Activated naive CD4-positive, alpha-beta T cell treated with anti-CD3 and anti-CD28 coated beads, Interleukin-2, amount 50 U/mL, for 24 hours (primary cell): Measurements from ENCODE around the gene DHRS13.
"Not testable (repeated sequence)": the region's sequence is repeated elsewhere in the genome, so short reads cannot be mapped to it uniquely, and the experiment has no call there.

Source experiments
- H3K27ac Mint-ChIP-seq: one replicate; pipeline ENCODE4 v1.8.0; 2021; ENCODE audit warnings: mild to moderate bottlenecking, mixed read lengths
- H3K27me3 Mint-ChIP-seq: one replicate; pipeline ENCODE4 v1.8.0; 2021; ENCODE audit warnings: mixed read lengths
- H3K36me3 Mint-ChIP-seq: one replicate; pipeline ENCODE4 v1.8.0; 2021; ENCODE audit warnings: mixed read lengths
- H3K4me1 Mint-ChIP-seq: one replicate; pipeline ENCODE4 v1.8.0; 2021; ENCODE audit warnings: mixed read lengths
- H3K4me3 Mint-ChIP-seq: one replicate; pipeline ENCODE4 v1.8.0; 2021; ENCODE audit warnings: mild to moderate bottlenecking, mixed read lengths
- H3K9me3 Mint-ChIP-seq: one replicate; pipeline ENCODE4 v1.8.0; 2021; ENCODE audit warnings: mixed read lengths

Gene DHRS13

GRCh38 chr17:28883967-28884702, 18.7 kb downstream of the DHRS13 start:
- Mint-ChIP-seq H3K27ac (no peak overlapping the region), H3K36me3 (peaks cover 6% of the 10 kb centered on the region)

GRCh38 chr17:28882154-28882895, 20.6 kb downstream of the DHRS13 start:
- peaks cover 10% of the 10 kb centered on the region for H3K36me3 Mint-ChIP-seq
- H3K9me3 Mint-ChIP-seq = no peaks in the 10 kb centered on the region
- no peak overlapping the region for H3K27ac Mint-ChIP-seq
- no peaks in the 10 kb centered on the region for H3K27me3 Mint-ChIP-seq
- no peak overlapping the region for H3K4me3 Mint-ChIP-seq
- H3K4me1 Mint-ChIP-seq = peaks cover 25% of the 10 kb centered on the region

More at GRCh38 chr17:28883967-28884702, 18.7 kb downstream of the DHRS13 start:
- Mint-ChIP-seq H3K9me3 (no peaks in the 10 kb centered on the region), H3K4me1 (peaks cover 23% of the 10 kb centered on the region), H3K4me3 (no peak overlapping the region), H3K27me3 (no peaks in the 10 kb centered on the region)

- Mint-ChIP-seq H3K36me3 (peaks cover 10% of the 10 kb centered on the region), H3K4me3 (no peak overlapping the region), H3K4me1 (peaks cover 22% of the 10 kb centered on the region), H3K9me3 (no peaks in the 10 kb centered on the region), H3K27ac (no peak overlapping the region), H3K27me3 (no peaks in the 10 kb centered on the region)
Observed at GRCh38 chr17:28881533-28882056, 21.3 kb downstream of the DHRS13 start.

GRCh38 chr17:28880572-28880945, 22.3 kb downstream of the DHRS13 start:
- Mint-ChIP-seq H3K4me1 (peaks cover 27% of the 10 kb centered on the region), H3K9me3 (no peaks in the 10 kb centered on the region), H3K4me3 (no peak overlapping the region), H3K27ac (no peak overlapping the region), H3K36me3 (peaks cover 10% of the 10 kb centered on the region), H3K27me3 (no peaks in the 10 kb centered on the region)

- H3K36me3 Mint-ChIP-seq = peaks cover 10% of the 10 kb centered on the region
- H3K4me1 Mint-ChIP-seq = peaks cover 23% of the 10 kb centered on the region
- H3K4me3 Mint-ChIP-seq = no peak overlapping the region
Observed at GRCh38 chr17:28879886-28880571, 22.9 kb downstream of the DHRS13 start.

GRCh38 chr17:28878981-28879380, 23.9 kb downstream of the DHRS13 start:
- Mint-ChIP-seq H3K4me3 (no peak overlapping the region), H3K36me3 (peaks cover 10% of the 10 kb centered on the region), H3K9me3 (no peaks in the 10 kb centered on the region), H3K27ac (peak overlapping the region; percentile 35), H3K4me1 (peaks cover 20% of the 10 kb centered on the region), H3K27me3 (no peaks in the 10 kb centered on the region)

More at GRCh38 chr17:28879886-28880571, 22.9 kb downstream of the DHRS13 start:
- H3K9me3 Mint-ChIP-seq = no peaks in the 10 kb centered on the region
- H3K27ac Mint-ChIP-seq = peak overlapping the region; percentile 56
- no peaks in the 10 kb centered on the region for H3K27me3 Mint-ChIP-seq

GRCh38 chr17:28878158-28878910, 24.5 kb downstream of the DHRS13 start:
- no peaks in the 10 kb centered on the region for H3K9me3 Mint-ChIP-seq

GRCh38 chr17:28877150-28877711, 25.6 kb downstream of the DHRS13 start:
- not testable (repeated sequence) for H3K27me3 Mint-ChIP-seq, H3K36me3 Mint-ChIP-seq, H3K9me3 Mint-ChIP-seq, H3K4me3 Mint-ChIP-seq
- peaks cover 20% of the 10 kb centered on the region for H3K4me1 Mint-ChIP-seq
- peak overlapping the region; percentile 7 for H3K27ac Mint-ChIP-seq

More at GRCh38 chr17:28878158-28878910, 24.5 kb downstream of the DHRS13 start:
- Mint-ChIP-seq H3K36me3 (peaks cover 10% of the 10 kb centered on the region), H3K27ac (peak overlapping the region; percentile 23), H3K4me3 (no peak overlapping the region), H3K27me3 (no peaks in the 10 kb centered on the region), H3K4me1 (peaks cover 20% of the 10 kb centered on the region)

GRCh38 chr17:28875848-28876550, 26.9 kb downstream of the DHRS13 start:
- H3K4me1 Mint-ChIP-seq = peaks cover 29% of the 10 kb centered on the region
- peak overlapping the region; percentile 57 for H3K27ac Mint-ChIP-seq
- H3K27me3 Mint-ChIP-seq = no peaks in the 10 kb centered on the region
- H3K4me3 Mint-ChIP-seq = no peak overlapping the region
- no peaks in the 10 kb centered on the region for H3K9me3 Mint-ChIP-seq
- H3K36me3 Mint-ChIP-seq = peaks cover 10% of the 10 kb centered on the region

- Mint-ChIP-seq H3K4me3 (no peak overlapping the region), H3K9me3 (no peaks in the 10 kb centered on the region), H3K4me1 (peaks cover 32% of the 10 kb centered on the region), H3K36me3 (peaks cover 6% of the 10 kb centered on the region), H3K27ac (no peak overlapping the region), H3K27me3 (no peaks in the 10 kb centered on the region)
Observed at GRCh38 chr17:28874750-28875149, 28.1 kb downstream of the DHRS13 start.

GRCh38 chr17:28873839-28874238, 29.0 kb downstream of the DHRS13 start:
- no peak overlapping the region for H3K4me3 Mint-ChIP-seq
- H3K4me1 Mint-ChIP-seq = peaks cover 32% of the 10 kb centered on the region
- no peak overlapping the region for H3K27ac Mint-ChIP-seq
- H3K36me3 Mint-ChIP-seq = peaks cover 3% of the 10 kb centered on the region
- no peaks in the 10 kb centered on the region for H3K27me3 Mint-ChIP-seq
- H3K9me3 Mint-ChIP-seq = no peaks in the 10 kb centered on the region

- H3K36me3 Mint-ChIP-seq = peaks cover 2% of the 10 kb centered on the region
- H3K4me1 Mint-ChIP-seq = peaks cover 19% of the 10 kb centered on the region
- H3K27ac Mint-ChIP-seq = peak overlapping the region; percentile 96
- no peaks in the 10 kb centered on the region for H3K9me3 Mint-ChIP-seq
- H3K4me3 Mint-ChIP-seq = peak overlapping the region; percentile 12
- H3K27me3 Mint-ChIP-seq = no peaks in the 10 kb centered on the region
Observed at GRCh38 chr17:28871056-28871579, 31.8 kb downstream of the DHRS13 start.

GRCh38 chr17:28867276-28867675, 35.6 kb downstream of the DHRS13 start:
- H3K27ac Mint-ChIP-seq = no peak overlapping the region
- peaks cover 12% of the 10 kb centered on the region for H3K4me1 Mint-ChIP-seq
- peaks cover 2% of the 10 kb centered on the region for H3K36me3 Mint-ChIP-seq
- no peak overlapping the region for H3K4me3 Mint-ChIP-seq
- no peaks in the 10 kb centered on the region for H3K27me3 Mint-ChIP-seq
- no peaks in the 10 kb centered on the region for H3K9me3 Mint-ChIP-seq
